HFF-Myc (cell line): ENCODE results near the gene GK.
"Not testable (repeated sequence)": the region's sequence is repeated elsewhere in the genome, so short reads cannot be mapped to it uniquely, and the experiment has no call there.

Experiments used
- DNase-seq: peaks from one replicate; pipeline ENCODE4 v3.0.0-alpha.2; 2011; ENCODE audit warnings: low read depth; ENCODE audit errors: extremely low read depth
- H3K4me3 ChIP-seq: replicated peaks from 2 replicates; pipeline ENCODE4 v1.5.1; 2011; ENCODE audit warnings: low read depth, mild to moderate bottlenecking, control low read depth, low read length
- TF ChIP-seq, protein P1 (sequence below): IDR thresholded peaks from 2 replicates; pipeline ENCODE4 v1.5.1; 2012; ENCODE audit warnings: mild to moderate bottlenecking, low read depth, low read length, control low read depth; ENCODE audit errors: missing control alignments

GK gene

DNA sequence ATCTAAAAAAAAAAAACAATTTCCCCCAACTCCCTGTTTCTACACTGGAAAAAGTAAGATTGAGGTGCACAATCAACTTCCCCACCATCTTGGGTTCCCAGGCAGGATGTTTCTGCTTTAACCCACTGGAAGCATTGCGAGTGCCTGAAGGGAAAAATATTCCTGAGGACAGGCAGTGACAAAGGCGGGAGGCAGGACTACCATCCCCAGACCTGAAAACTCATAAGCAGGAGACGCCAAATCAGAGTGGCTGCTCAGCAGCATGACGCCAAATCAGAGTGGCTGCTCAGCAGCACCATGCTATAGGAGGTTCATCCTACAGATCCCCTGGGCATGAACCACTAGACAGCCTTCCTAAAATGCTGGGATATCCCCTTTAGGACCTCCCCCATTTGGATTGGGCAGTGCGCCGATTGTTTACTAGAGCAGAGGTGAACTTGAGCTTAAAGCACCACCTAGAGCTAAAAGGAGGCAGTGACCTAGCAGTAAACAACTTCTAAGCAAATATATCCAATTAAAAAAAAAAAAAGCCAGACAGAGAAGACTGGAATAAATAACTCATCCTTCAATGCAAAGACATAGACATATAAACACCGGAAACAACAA is 35.0 kb upstream of the GK start:
- TF ChIP-seq, protein P1, sequence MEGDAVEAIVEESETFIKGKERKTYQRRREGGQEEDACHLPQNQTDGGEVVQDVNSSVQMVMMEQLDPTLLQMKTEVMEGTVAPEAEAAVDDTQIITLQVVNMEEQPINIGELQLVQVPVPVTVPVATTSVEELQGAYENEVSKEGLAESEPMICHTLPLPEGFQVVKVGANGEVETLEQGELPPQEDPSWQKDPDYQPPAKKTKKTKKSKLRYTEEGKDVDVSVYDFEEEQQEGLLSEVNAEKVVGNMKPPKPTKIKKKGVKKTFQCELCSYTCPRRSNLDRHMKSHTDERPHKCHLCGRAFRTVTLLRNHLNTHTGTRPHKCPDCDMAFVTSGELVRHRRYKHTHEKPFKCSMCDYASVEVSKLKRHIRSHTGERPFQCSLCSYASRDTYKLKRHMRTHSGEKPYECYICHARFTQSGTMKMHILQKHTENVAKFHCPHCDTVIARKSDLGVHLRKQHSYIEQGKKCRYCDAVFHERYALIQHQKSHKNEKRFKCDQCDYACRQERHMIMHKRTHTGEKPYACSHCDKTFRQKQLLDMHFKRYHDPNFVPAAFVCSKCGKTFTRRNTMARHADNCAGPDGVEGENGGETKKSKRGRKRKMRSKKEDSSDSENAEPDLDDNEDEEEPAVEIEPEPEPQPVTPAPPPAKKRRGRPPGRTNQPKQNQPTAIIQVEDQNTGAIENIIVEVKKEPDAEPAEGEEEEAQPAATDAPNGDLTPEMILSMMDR = no peak
- DNase-seq = no peak
- no peak overlapping the region for H3K4me3 ChIP-seq

DNA sequence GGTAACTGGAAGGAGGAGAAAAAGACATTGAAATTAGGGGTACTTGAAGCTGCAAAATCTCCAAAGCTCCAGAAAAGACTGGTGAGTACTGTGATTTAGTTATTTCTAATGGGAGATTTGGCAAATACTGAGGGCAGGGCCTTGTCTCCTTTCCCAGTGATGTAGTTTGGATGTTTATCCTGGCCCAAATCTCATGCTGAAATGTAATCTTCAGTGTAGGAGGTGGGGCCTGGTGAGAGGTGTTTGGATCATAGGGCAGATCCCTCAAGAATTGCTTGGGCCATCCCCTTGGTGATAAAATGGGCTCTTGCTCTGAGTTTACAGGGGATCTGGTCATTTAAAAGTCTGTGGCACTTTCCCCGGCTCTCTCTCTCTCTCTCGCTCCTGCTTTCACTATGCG is 33.1 kb upstream of the GK start:
- no peak overlapping the region for H3K4me3 ChIP-seq
- TF ChIP-seq, protein P1 = no peak

DNA sequence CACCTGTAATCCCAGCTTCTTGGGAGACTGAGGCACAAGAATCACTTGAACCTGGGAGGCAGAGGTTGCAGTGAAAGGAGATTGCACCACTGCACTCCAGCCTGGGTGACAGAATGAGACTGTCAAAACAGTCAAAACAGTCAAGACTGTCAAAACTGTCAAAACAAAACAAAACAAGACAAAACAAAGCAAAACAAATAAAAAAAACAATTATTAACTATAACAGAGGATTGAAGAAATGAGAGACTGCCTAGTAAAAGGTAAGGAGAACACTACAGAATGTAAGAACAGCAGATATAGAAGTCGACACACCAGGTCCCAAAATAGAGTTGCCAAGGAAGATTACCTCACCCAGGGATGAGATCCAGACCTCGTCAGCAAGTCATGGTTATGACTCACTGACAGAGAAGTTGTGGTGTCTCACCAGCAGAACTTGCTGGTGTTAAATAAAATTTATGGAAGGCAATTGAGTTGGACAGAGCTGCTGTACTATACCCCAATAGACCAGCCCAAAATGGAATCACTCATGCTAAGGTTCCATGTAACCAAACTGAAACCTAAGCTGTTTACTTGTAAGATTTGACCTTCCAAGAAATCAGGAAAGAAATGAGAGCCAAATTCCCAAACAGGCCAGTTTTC is 32.1 kb upstream of the GK start:
- peak; percentile 29 for DNase-seq
- TF ChIP-seq, protein P1 = no peak

More for the DNA sequence above, 33.1 kb upstream of the GK start:
- no peak for DNase-seq

DNA sequence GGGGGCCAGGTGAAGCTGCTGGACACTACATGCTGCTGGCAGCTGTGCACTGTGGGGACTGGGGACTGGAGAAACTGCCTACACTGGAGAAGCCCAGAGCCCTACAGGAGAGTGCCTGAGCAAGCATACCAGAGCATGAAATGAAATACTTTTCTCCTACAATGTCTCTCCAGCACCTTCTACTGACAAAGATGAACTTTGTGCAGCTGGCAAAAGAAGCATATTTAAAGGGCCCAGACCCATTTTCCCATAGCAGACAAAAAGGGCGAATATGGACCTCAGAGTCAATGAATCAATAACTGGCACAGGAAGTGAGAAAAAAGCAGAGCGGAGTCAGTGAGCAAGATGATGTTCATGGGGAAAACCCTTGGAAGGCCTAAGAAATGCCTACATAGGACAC is 30.9 kb upstream of the GK start:
- TF ChIP-seq, protein P1 = no peak
- H3K4me3 ChIP-seq = no peak overlapping the region
- DNase-seq = no peak

More for the DNA sequence above, 32.1 kb upstream of the GK start:
- no peak overlapping the region for H3K4me3 ChIP-seq

DNA sequence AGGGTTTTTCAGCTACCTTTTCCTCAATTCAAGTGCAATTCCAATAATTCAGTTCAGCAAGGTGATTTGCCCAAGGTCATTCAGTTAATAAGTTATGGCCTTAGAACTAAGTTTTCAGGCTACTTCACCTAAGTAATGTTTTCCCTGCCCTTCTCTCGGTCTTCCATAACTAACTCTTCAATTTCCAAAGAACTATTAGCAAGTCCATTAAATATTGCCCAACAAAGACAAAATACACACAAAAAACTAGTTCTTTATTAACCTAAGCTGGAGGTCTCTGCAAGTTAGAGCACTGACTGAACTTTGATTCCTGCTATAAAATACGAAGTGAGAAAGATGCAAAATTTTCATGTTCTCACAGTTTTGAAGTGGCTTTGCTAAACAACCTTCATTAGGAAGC is 26.8 kb upstream of the GK start:
- no peak overlapping the region for H3K4me3 ChIP-seq
- DNase-seq = no peak
- TF ChIP-seq, protein P1 = no peak

DNA sequence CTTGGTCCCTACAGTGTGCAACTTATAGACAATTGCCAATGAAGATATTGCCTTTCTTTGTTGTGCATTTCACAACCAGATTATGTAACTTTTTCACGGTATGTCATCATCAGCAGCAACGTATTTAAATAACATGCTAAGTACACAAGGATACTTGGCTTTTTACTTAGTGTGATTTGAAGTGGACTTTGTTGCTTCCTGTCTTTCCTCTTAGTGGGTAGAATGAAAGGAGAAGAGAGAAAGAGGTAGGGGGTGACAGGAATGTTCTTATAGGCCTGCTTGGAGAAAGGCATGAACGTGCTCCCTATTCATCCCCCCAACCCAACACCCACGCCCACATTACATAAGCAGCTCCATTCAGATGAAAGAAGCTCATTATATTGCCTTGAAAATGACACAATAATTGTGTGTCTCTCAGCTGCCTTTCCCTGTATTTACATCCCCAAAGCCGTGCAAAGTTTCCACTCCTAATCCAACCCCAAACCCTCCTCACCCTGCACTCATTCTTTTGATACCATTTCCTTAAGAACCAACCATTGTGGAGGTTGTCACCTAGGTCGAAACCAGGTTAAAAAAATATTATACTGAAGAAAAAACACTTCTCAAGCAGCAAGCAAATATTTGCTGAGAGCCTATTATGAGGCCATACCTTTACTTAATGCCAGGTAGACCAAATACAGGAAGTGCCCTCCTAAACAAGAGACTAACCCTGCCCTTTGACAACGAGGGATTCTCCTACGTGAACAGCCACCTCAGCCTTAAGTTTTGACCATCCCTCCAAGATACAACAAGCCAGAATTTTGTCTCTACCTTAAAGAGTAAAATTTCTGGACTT is 25.2 kb upstream of the GK start:
- TF ChIP-seq, protein P1 = no peak
- no peak overlapping the region for H3K4me3 ChIP-seq
- DNase-seq = no peak

DNA sequence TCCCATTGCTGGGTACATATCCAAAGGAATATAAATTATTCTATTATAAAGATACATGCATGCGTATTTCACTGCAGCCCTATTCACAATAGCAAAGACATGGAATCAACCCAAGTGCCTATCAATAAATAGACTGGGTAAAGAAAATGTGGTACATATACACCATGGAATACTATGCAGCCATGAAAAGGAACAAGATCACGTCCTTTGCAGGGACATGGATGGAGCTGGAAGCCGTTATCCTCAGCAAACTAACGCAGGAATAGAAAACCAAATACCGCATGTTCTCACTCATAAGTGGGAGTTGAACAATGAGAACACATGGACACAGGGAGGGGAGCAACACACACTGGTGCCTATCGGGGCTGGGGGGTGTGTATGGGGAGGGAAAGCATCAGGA is 19.2 kb upstream of the GK start:
- not testable (repeated sequence) for DNase-seq, H3K4me3 ChIP-seq
